HG02678 (cell line): ENCODE results near the gene ALDH2.
"Not testable (repeated sequence)": the region's sequence is repeated elsewhere in the genome, so short reads cannot be mapped to it uniquely, and the experiment has no call there.

ENCODE experiments used
- ATAC-seq: cut with Tn5 transposase; IDR thresholded peaks from one replicate; pipeline ENCODE4 v1.9.1; 2021; ENCODE audit warnings: mild to moderate bottlenecking, moderate library complexity; ENCODE audit not compliant: unreplicated experiment

Gene ALDH2

GRCh38 chr12:111823891-111824290 lies 57.2 kb downstream of the ALDH2 start:
- ATAC-seq = no peak

- not testable (repeated sequence) for ATAC-seq
These were observed 57.6 kb downstream of the ALDH2 start for GRCh38 chr12:111824312-111824711.

- ATAC-seq = no peak
These were observed 58.8 kb downstream of the ALDH2 start for GRCh38 chr12:111825509-111825908.

- no peak for ATAC-seq
These were observed 59.6 kb downstream of the ALDH2 start for GRCh38 chr12:111826316-111826715.

- ATAC-seq = no peak
These were observed 60.3 kb downstream of the ALDH2 start for GRCh38 chr12:111826992-111827391.

- no peak for ATAC-seq
These were observed 61.2 kb downstream of the ALDH2 start for GRCh38 chr12:111827907-111828306.

GRCh38 chr12:111828338-111828979 lies 61.7 kb downstream of the ALDH2 start:
- ATAC-seq = no peak

- not testable (repeated sequence) for ATAC-seq
These were observed 62.9 kb downstream of the ALDH2 start for GRCh38 chr12:111829635-111830034.

- ATAC-seq = not testable (repeated sequence)
These were observed 68.1 kb downstream of the ALDH2 start for GRCh38 chr12:111834740-111835386.

GRCh38 chr12:111835531-111836181 lies 68.9 kb downstream of the ALDH2 start:
- ATAC-seq = not testable (repeated sequence)

GRCh38 chr12:111838353-111838752 lies 71.6 kb downstream of the ALDH2 start:
- ATAC-seq = no peak

- ATAC-seq = no peak
These were observed 74.1 kb downstream of the ALDH2 start for GRCh38 chr12:111840807-111841206.

GRCh38 chr12:111841236-111841749 lies 74.6 kb downstream of the ALDH2 start:
- no peak for ATAC-seq

- peak; percentile 87 for ATAC-seq
These were observed 75.2 kb downstream of the ALDH2 start, which contains the start of gene MAPKAPK5 for GRCh38 chr12:111841750-111842555. TSS of gene MAPKAPK5 (plus strand) at chr12:111842228. CDS start at chr12:111842734, 506 bp downstream.

- ATAC-seq = peak; percentile 21
These were observed 76.0 kb downstream of the ALDH2 start for GRCh38 chr12:111842556-111843396.

GRCh38 chr12:111846016-111846415 lies 79.3 kb downstream of the ALDH2 start:
- ATAC-seq = no peak

GRCh38 chr12:111850526-111850925 lies 83.8 kb downstream of the ALDH2 start:
- ATAC-seq = no peak

GRCh38 chr12:111858186-111858585 lies 91.5 kb downstream of the ALDH2 start:
- ATAC-seq = no peak

GRCh38 chr12:111858778-111859177 lies 92.0 kb downstream of the ALDH2 start:
- no peak for ATAC-seq

- ATAC-seq = no peak
These were observed 98.2 kb downstream of the ALDH2 start for GRCh38 chr12:111864913-111865312.
